Osteoblast (primary cell): ENCODE measurements around the gene KCNMB1. TPM values are rescaled to one million over a fixed set of nuclear protein-coding genes. Genes with fewer than 3 reads are reported as not detected.

Source experiments
- DNase-seq: peaks from one replicate; pipeline ENCODE4 v3.0.0; 2011; ENCODE audit warnings: low spot score, mixed read lengths; ENCODE audit not compliant: insufficient read length; ENCODE audit errors: missing footprints
- H2AFZ ChIP-seq: 2 replicates; pipeline ENCODE4 v1.6.0; 2011; ENCODE audit warnings: mild to moderate bottlenecking, low read length
- H3K27ac ChIP-seq: 2 replicates; pipeline ENCODE4 v1.5.1; 2011; ENCODE audit warnings: mild to moderate bottlenecking, low read depth, low read length, moderate library complexity
- H3K27me3 ChIP-seq: 2 replicates; pipeline ENCODE4 v1.6.0; 2012; ENCODE audit warnings: mild to moderate bottlenecking, control low read depth, inconsistent platforms, low read length, moderate library complexity; ENCODE audit not compliant: insufficient read depth
- H3K36me3 ChIP-seq: 2 replicates; pipeline ENCODE4 v1.5.1; 2011; ENCODE audit warnings: mild to moderate bottlenecking, low read length, control low read depth, moderate library complexity; ENCODE audit not compliant: insufficient read depth
- H3K4me1 ChIP-seq: 2 replicates; pipeline ENCODE4 v1.5.1; 2011; ENCODE audit warnings: mild to moderate bottlenecking, low read length, control low read depth, moderate library complexity; ENCODE audit not compliant: insufficient read depth
- H3K4me2 ChIP-seq: 2 replicates; pipeline ENCODE4 v1.6.0; 2011; ENCODE audit warnings: mild to moderate bottlenecking, low read length; ENCODE audit not compliant: insufficient read depth
- H3K4me3 ChIP-seq: fragments of 200-600 bp; sonication (generic); 3 replicates; pipeline ENCODE4 v1.5.1; 2012; ENCODE audit warnings: mild to moderate bottlenecking, low read length, inconsistent platforms; ENCODE audit not compliant: insufficient read depth
- H3K79me2 ChIP-seq: 2 replicates; pipeline ENCODE4 v1.6.0; 2012; ENCODE audit warnings: mild to moderate bottlenecking, low read length, control low read depth, inconsistent platforms; ENCODE audit not compliant: insufficient read depth
- H3K9me3 ChIP-seq: 2 replicates; pipeline ENCODE4 v1.5.1; 2011; ENCODE audit warnings: low read depth, low read length, control low read depth
- H4K20me1 ChIP-seq: 2 replicates; pipeline ENCODE4 v1.6.0; 2012; ENCODE audit warnings: mild to moderate bottlenecking, low read length, control low read depth; ENCODE audit not compliant: insufficient read depth
- CTCF ChIP-seq: IDR thresholded peaks from 2 replicates; pipeline ENCODE4 v1.5.1; 2011; ENCODE audit warnings: mild to moderate bottlenecking, low read depth, low read length, moderate library complexity; ENCODE audit errors: extremely low read depth
- total RNA-seq: library from RNA; depleted of rRNA; stranded (reverse); fragments of >200 nt; gene quantifications from 2 replicates; pipeline ENCODE4 v1.2.3, GENCODE V29; 2012

The KCNMB1 gene
- total RNA-seq, 1 donor, result under 0.01 TPM

GRCh38 chr5:170348137-170348633 is 41.0 kb downstream of the KCNMB1 start:
- Histone ChIP-seq H3K4me3 (no peak overlapping the region), H3K4me2 (no peak overlapping the region), H3K27me3 (peaks cover 29% of the 10 kb centered on the region), H3K9me3 (no peaks in the 10 kb centered on the region), H2AFZ (no peak overlapping the region), H4K20me1 (no peaks in the 10 kb centered on the region), H3K79me2 (no peaks in the 10 kb centered on the region), H3K36me3 (no peaks in the 10 kb centered on the region), H3K27ac (no peak overlapping the region), H3K4me1 (no peaks in the 10 kb centered on the region)
- DNase-seq, result no peak
- no peak for TF ChIP-seq CTCF

GRCh38 chr5:170347022-170347567 is 42.1 kb downstream of the KCNMB1 start:
- Histone ChIP-seq H3K4me3 (no peak overlapping the region), H3K4me1 (no peaks in the 10 kb centered on the region), H4K20me1 (no peaks in the 10 kb centered on the region), H2AFZ (no peak overlapping the region), H3K4me2 (no peak overlapping the region), H3K27me3 (peaks cover 25% of the 10 kb centered on the region), H3K79me2 (no peaks in the 10 kb centered on the region), H3K36me3 (no peaks in the 10 kb centered on the region), H3K27ac (no peak overlapping the region), H3K9me3 (no peaks in the 10 kb centered on the region)
- TF ChIP-seq CTCF, result no peak
- DNase-seq, result no peak

- H3K4me2 ChIP-seq, result no peak overlapping the region
- H3K9me3 ChIP-seq, result no peaks in the 10 kb centered on the region
- no peak overlapping the region for H2AFZ ChIP-seq
- no peak overlapping the region for H3K4me3 ChIP-seq
- no peak for DNase-seq
- no peaks in the 10 kb centered on the region for H3K36me3 ChIP-seq
- H3K4me1 ChIP-seq, result no peaks in the 10 kb centered on the region
- TF ChIP-seq CTCF, result no peak
- no peak overlapping the region for H3K27ac ChIP-seq
- no peaks in the 10 kb centered on the region for H4K20me1 ChIP-seq
- no peaks in the 10 kb centered on the region for H3K79me2 ChIP-seq
- peaks cover 25% of the 10 kb centered on the region for H3K27me3 ChIP-seq
Observed at GRCh38 chr5:170345971-170346370, 43.2 kb downstream of the KCNMB1 start.

GRCh38 chr5:170343177-170343576 is 46.0 kb downstream of the KCNMB1 start:
- no peaks in the 10 kb centered on the region for H3K9me3 ChIP-seq
- DNase-seq, result no peak
- no peak for TF ChIP-seq CTCF

More at GRCh38 chr5:170343177-170343576, 46.0 kb downstream of the KCNMB1 start:
- no peaks in the 10 kb centered on the region for H3K79me2 ChIP-seq
- no peak overlapping the region for H3K27ac ChIP-seq
- no peaks in the 10 kb centered on the region for H3K36me3 ChIP-seq
- no peak overlapping the region for H2AFZ ChIP-seq
- peaks cover 16% of the 10 kb centered on the region for H3K27me3 ChIP-seq
- H3K4me3 ChIP-seq, result no peak overlapping the region
- H4K20me1 ChIP-seq, result no peaks in the 10 kb centered on the region
- H3K4me1 ChIP-seq, result no peaks in the 10 kb centered on the region
- no peak overlapping the region for H3K4me2 ChIP-seq
